HFF-Myc (cell line): ENCODE data around the gene GPD2.

Experiments
- DNase-seq: peaks from one replicate; pipeline ENCODE4 v3.0.0-alpha.2; 2011; ENCODE audit warnings: low read depth; ENCODE audit errors: extremely low read depth
- H3K4me3 ChIP-seq: replicated peaks from 2 replicates; pipeline ENCODE4 v1.5.1; 2011; ENCODE audit warnings: low read depth, mild to moderate bottlenecking, control low read depth, low read length
- TF ChIP-seq, protein P1 (sequence below): IDR thresholded peaks from 2 replicates; pipeline ENCODE4 v1.5.1; 2012; ENCODE audit warnings: mild to moderate bottlenecking, low read depth, low read length, control low read depth; ENCODE audit errors: missing control alignments

GPD2 gene

DNA sequence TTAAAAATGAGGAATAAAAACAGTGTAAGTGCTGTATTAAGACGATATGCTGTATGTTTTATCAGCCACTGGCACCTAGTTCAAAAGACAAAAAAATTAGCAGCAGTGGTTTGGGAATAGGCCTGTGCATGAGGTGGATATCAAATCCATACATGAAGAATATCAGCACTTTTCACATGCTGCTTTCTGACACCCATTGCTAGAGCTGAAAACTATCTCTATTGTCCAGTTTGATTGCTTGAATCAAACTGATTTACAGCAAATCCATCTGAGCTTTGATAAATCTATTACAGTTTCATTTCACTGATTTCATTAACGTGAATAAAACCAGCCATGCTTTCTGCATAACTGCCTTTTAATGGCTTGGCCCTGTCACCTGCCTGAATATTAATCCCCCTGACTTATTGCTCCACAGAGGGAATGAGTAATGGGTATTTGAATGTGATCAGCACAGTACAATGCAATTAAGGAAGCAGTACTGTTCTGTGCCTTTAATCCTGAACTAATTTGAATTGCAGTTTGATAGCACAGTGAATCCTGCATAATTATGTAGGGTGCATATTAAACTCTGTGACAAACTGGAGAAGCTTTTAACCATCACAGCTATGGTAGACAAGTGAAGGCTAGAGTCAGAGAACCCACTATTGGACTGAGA is 154.0 kb downstream of the GPD2 start:
- TF ChIP-seq, protein P1, sequence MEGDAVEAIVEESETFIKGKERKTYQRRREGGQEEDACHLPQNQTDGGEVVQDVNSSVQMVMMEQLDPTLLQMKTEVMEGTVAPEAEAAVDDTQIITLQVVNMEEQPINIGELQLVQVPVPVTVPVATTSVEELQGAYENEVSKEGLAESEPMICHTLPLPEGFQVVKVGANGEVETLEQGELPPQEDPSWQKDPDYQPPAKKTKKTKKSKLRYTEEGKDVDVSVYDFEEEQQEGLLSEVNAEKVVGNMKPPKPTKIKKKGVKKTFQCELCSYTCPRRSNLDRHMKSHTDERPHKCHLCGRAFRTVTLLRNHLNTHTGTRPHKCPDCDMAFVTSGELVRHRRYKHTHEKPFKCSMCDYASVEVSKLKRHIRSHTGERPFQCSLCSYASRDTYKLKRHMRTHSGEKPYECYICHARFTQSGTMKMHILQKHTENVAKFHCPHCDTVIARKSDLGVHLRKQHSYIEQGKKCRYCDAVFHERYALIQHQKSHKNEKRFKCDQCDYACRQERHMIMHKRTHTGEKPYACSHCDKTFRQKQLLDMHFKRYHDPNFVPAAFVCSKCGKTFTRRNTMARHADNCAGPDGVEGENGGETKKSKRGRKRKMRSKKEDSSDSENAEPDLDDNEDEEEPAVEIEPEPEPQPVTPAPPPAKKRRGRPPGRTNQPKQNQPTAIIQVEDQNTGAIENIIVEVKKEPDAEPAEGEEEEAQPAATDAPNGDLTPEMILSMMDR: no peak
- DNase-seq: no peak
- H3K4me3 ChIP-seq: no peak overlapping the region

DNA sequence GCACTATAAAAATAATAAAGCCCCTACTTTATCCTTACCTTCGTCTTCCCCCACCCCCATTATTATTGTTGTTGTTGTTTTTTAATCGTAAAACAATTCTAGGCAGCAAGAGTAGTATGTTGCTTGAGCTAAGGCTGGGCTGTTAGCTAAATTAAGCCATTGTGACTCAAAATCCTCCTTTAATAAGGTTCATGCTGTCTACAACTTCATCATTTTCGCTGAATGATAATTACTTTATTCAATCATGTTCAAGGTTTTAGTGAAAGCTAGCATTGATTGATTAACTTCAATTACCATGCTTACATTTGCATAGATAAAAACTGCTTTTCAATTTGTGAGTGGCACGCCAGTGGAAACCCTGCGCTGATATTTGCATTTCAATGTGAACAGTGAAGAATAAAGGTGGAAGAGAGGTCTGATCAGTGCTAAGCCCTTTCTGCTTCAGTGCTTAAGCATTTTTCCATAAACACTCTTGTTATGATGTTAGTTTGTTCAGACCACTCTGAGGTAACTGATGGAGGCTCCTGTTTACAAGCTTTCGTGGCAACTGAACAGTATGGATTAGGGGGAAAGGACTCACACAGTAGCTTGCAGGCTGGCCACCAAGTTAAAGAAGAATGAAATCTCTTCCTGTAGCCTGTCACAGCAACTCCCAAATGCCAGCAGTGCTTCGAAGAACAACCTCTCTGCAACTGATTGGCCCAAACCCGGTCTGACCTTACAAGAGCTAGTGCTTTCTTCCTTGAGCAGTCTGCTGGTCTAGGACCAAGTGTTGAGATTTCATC is 156.8 kb downstream of the GPD2 start:
- DNase-seq: no peak
- TF ChIP-seq, protein P1: no peak
- no peak overlapping the region for H3K4me3 ChIP-seq

DNA sequence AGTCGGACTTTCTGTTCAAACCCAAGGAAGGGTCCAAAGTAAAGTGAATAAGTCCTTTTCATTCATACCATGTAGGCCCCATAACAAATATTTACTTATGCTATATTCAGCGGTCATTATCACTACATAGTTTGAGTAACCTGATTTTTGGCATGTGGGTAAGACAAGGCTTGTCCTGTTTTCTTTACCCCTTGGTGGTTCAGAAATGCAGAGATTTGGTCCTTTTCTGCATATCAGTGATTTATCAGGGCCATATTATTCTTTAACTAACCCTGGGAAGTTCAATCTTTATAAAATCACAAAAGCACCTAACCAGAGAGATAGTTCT is 157.4 kb downstream of the GPD2 start:
- H3K4me3 ChIP-seq: no peak overlapping the region
- TF ChIP-seq, protein P1: no peak
- DNase-seq: no peak

DNA sequence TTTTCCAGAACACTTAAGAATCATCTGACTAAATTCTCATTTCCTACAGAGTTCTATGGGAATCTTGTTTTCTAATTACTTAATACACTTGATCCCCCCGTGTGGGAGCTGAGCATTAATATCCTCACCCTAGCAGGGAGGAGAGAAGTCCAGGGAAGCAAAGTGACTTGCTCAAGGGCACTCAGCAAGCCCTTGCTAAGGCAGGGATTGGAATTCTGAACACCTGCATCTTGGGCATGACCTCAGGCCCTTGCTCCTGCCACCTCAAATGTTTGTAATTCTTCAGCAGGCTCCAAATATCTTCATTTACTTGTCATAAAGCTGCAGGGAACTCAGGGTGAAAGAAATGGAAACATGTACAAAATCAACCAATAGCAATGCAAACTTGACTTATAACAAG is 162.4 kb downstream of the GPD2 start:
- no peak overlapping the region for H3K4me3 ChIP-seq
- TF ChIP-seq, protein P1: no peak
- no peak for DNase-seq

DNA sequence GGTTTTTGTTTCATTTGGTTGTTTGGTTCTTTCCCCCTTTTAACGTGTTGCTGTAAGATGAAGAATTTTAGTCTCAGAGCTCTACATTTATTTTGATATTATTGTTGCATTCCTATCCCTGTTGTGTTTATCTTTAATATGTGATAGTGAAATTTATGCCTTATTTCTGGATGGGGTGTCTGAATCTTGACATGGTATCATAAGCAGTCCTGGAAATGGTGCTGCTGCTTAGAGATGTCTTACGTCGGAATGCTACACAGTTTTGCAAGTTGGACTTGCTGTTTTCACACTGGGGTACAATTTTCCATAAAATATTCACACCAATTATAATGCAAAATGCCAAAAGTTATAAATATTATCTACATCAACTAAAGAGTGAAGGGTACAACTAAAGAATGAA is 164.0 kb downstream of the GPD2 start:
- DNase-seq: no peak
- TF ChIP-seq, protein P1: no peak
- H3K4me3 ChIP-seq: no peak overlapping the region

DNA sequence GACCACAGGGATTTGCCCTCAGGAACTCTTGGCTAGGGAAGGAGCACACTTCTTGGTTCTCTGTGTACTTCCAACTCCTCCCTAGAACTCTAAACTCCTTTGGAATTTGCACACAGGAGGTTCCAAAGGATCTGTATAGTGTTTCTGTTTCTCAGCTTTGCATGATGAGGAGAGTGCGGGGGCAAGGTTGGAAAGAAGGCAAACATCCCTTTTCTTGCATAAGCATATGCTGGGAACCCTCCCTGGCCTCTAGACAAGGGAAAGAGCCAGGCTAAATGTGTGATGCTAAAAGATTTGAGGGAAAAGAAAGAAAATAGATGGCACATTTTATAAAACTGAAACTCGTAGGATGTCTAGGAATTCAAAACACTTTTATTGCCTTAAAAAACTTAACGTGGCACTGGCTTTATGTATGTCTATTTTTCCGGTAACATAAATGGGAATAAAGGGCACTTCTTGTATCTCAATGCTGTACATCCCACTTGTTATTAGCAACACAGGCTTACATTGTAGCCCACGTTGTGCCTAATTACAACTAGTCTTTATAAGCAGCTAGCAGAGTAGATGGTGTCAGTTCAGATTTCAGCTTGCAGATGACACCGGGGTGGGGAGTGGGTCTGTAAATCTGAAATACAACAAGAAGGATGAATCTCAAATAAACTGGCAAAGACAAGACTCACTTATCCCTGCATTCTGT is 165.8 kb downstream of the GPD2 start:
- no peak overlapping the region for H3K4me3 ChIP-seq
- TF ChIP-seq, protein P1: no peak
- DNase-seq: no peak
